Caco-2 (cell line): ENCODE data around the gene SLK. TPM values are rescaled to one million over a fixed set of nuclear protein-coding genes. Genes with fewer than 3 reads are reported as not detected.

Experiments used
- BruUV-seq: library from RNA; stranded (reverse); fragments of 400-500 nt; replicated peaks from 2 replicates; lab custom pipeline; 2021; lab: Mats Ljungman, UMichigan
- CTCF ChIA-PET: fragments of 300-600 bp; sonication (Branson Sonifier 250); formaldehyde crosslinking; loops from one replicate; lab custom pipeline; 2022; ENCODE audit warnings: antibody characterized with exemption; lab: Charles Lee
- POLR2A ChIA-PET: fragments of 300-600 bp; sonication (Branson Sonifier 250); formaldehyde crosslinking; loops from one replicate; lab custom pipeline; 2022; ENCODE audit warnings: antibody characterized with exemption; lab: Charles Lee
- DNase-seq, 2 experiments: peaks; one replicate each; pipeline versions ENCODE4 v3.0.0 to v3.0.0-alpha.2; 2020 to 2022
- H3K27me3 ChIP-seq: replicated peaks from 2 replicates; pipeline ENCODE4 v1.6.0; 2011; ENCODE audit warnings: low read length; ENCODE audit not compliant: control insufficient read depth, insufficient read depth
- H3K36me3 ChIP-seq: 2 replicates; pipeline ENCODE4 v1.5.1; 2011; ENCODE audit warnings: low read length; ENCODE audit not compliant: control insufficient read depth, insufficient read depth
- H3K4me1 ChIP-seq: fragments of 250-450 bp; sonication (Bioruptor Pico); 2 replicates; pipeline ENCODE4 v1.5.1; 2020; ENCODE audit warnings: mild to moderate bottlenecking
- H3K4me3 ChIP-seq: 2 replicates; pipeline ENCODE4 v1.5.1; 2011; ENCODE audit warnings: low read depth, mild to moderate bottlenecking, control low read depth, low read length
- H3K9me3 ChIP-seq: fragments of 250-450 bp; sonication (Bioruptor Pico); 2 replicates; pipeline ENCODE4 v1.5.1; 2020; ENCODE audit warnings: mild to moderate bottlenecking, moderate library complexity
- H3K27ac Mint-ChIP-seq: one replicate; pipeline ENCODE4 v1.8.0; 2022; ENCODE audit warnings: mixed read lengths; ENCODE audit not compliant: unreplicated experiment
- H3K27me3 Mint-ChIP-seq: one replicate; pipeline ENCODE4 v1.8.0; 2022; ENCODE audit warnings: mixed read lengths; ENCODE audit not compliant: insufficient read depth, unreplicated experiment
- H3K36me3 Mint-ChIP-seq: one replicate; pipeline ENCODE4 v1.8.0; 2022; ENCODE audit warnings: mild to moderate bottlenecking, mixed read lengths; ENCODE audit not compliant: insufficient read depth, unreplicated experiment
- H3K4me1 Mint-ChIP-seq: one replicate; pipeline ENCODE4 v1.8.0; 2022; ENCODE audit warnings: low read depth, mixed read lengths; ENCODE audit not compliant: unreplicated experiment
- H3K4me3 Mint-ChIP-seq: one replicate; pipeline ENCODE4 v1.8.0; 2022; ENCODE audit warnings: mild to moderate bottlenecking, moderate library complexity, mixed read lengths; ENCODE audit not compliant: unreplicated experiment
- H3K9me3 Mint-ChIP-seq: one replicate; pipeline ENCODE4 v1.8.0; 2022; ENCODE audit warnings: mixed read lengths; ENCODE audit not compliant: unreplicated experiment
- intact Hi-C: fragments of 100-400 bp; cut with micrococcal nuclease; formaldehyde crosslinking; loops from one replicate; pipeline ENCODE4 v1.10.0; 2022; ENCODE audit not compliant: unreplicated experiment
- total RNA-seq: library from RNA; stranded (reverse); gene quantifications from 2 replicates; pipeline ENCODE4 v1.2.3, GENCODE V29; 2022
- TF ChIP-seq, protein P1 (sequence below), 2 experiments: fragments of 200-600 bp in 1 of 2; IDR thresholded peaks; 1 replicate in 1 of 2; 2 replicates in 1 of 2; pipeline versions ENCODE4 v1.5.1 to v1.8.0; 2011 to 2022; ENCODE audit warnings: antibody characterized with exemption in 1 of 2, control low read depth in 1 of 2, inconsistent platforms in 1 of 2, low read depth in 1 of 2, low read length in 1 of 2, mild to moderate bottlenecking in 1 of 2, moderate library complexity in 1 of 2; ENCODE audit not compliant: insufficient read depth in 1 of 2, severe bottlenecking in 1 of 2, unreplicated experiment in 1 of 2

Gene SLK
- total RNA-seq, 1 experiment from 2014 or later = 39.5 TPM

DNA sequence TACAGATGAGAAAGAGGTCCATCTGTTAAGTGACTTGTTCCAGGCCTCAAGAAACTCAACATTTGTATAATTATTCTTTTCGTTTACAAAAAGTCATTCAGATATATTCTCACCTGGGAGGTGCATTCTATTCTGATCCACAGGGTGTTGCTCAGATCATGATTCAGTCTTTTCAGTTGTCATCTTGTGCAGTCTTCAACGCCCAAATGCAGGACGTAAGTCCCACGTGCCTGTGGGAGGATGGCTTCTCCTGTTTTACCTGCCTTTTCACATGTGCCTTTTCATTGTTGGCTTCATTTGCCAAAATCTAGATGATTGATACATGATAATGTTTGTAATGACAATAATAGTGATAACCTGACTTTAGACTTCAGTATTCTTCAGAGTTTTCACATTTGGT lies 46.5 kb downstream of the SLK start:
- H3K4me3 Mint-ChIP-seq = no peak overlapping the region
- Histone ChIP-seq H3K4me3 (no peak overlapping the region), H3K27me3 (no peaks in the 10 kb centered on the region), H3K9me3 (no peaks in the 10 kb centered on the region), H3K4me1 (no peaks in the 10 kb centered on the region), H3K36me3 (no peaks in the 10 kb centered on the region; the same call in 1 of the 2 replicates)
- no peaks in the 10 kb centered on the region for H3K27me3 Mint-ChIP-seq
- DNase-seq = no peak
- POLR2A ChIA-PET = no interaction called here
- H3K4me1 Mint-ChIP-seq = no peaks in the 10 kb centered on the region
- no peaks in the 10 kb centered on the region for H3K9me3 Mint-ChIP-seq
- intact Hi-C loops = loop anchor here (5.0 kb wide), 1 partner anchor 126 kb away; no protein-coding TSS in a partner anchor
- BruUV-seq = no TSS peak
- TF ChIP-seq, protein P1, sequence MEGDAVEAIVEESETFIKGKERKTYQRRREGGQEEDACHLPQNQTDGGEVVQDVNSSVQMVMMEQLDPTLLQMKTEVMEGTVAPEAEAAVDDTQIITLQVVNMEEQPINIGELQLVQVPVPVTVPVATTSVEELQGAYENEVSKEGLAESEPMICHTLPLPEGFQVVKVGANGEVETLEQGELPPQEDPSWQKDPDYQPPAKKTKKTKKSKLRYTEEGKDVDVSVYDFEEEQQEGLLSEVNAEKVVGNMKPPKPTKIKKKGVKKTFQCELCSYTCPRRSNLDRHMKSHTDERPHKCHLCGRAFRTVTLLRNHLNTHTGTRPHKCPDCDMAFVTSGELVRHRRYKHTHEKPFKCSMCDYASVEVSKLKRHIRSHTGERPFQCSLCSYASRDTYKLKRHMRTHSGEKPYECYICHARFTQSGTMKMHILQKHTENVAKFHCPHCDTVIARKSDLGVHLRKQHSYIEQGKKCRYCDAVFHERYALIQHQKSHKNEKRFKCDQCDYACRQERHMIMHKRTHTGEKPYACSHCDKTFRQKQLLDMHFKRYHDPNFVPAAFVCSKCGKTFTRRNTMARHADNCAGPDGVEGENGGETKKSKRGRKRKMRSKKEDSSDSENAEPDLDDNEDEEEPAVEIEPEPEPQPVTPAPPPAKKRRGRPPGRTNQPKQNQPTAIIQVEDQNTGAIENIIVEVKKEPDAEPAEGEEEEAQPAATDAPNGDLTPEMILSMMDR (IDR thresholded peaks at IDR 0.05; ENCODE audit: insufficient read depth in 1 of 2, low read depth in 1 of 2, low read length in 1 of 2, severe bottlenecking in 1 of 2, unreplicated experiment in 1 of 2) = no peak
- CTCF ChIA-PET = no interaction called here
- H3K36me3 Mint-ChIP-seq = peaks cover 7% of the 10 kb centered on the region
- no peak overlapping the region for H3K27ac Mint-ChIP-seq

DNA sequence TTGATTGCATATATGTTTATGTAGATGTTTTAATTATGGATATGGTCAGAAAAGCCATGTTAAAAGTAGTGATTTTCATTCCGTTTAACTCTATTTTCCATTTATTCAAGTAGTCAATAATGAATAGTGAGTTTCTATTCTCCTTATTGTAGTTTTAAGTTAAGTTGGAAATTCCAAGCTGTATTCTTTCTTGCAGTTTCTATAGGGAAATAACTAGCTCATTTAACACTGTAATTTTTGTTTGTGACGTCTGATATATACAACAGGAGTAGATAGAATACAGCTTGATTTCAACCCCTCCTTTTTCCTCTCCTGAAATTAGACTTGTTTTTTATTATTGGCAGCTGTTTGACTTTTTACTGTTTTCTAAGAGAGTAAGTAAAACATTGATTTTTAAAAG lies 47.2 kb downstream of the SLK start:
- no peak overlapping the region for H3K4me3 Mint-ChIP-seq
- no peak overlapping the region for H3K4me3 ChIP-seq
- intact Hi-C loops = loop anchor here (5.0 kb wide), 1 partner anchor 127 kb away; no protein-coding TSS in a partner anchor
- no peak overlapping the region for H3K27ac Mint-ChIP-seq
- TF ChIP-seq, protein P1 (IDR thresholded peaks at IDR 0.05; ENCODE audit: insufficient read depth in 1 of 2, low read depth in 1 of 2, low read length in 1 of 2, severe bottlenecking in 1 of 2, unreplicated experiment in 1 of 2) = no peak
- H3K9me3 Mint-ChIP-seq = no peaks in the 10 kb centered on the region
- no peaks in the 10 kb centered on the region; the same call in 1 of the 2 replicates for H3K36me3 ChIP-seq
- CTCF ChIA-PET = no interaction called here
- H3K27me3 ChIP-seq = no peaks in the 10 kb centered on the region
- no peaks in the 10 kb centered on the region for H3K27me3 Mint-ChIP-seq
- no peaks in the 10 kb centered on the region for H3K9me3 ChIP-seq
- no peaks in the 10 kb centered on the region for H3K4me1 Mint-ChIP-seq
- no TSS peak for BruUV-seq
- DNase-seq = no peak
- no peaks in the 10 kb centered on the region for H3K4me1 ChIP-seq
- H3K36me3 Mint-ChIP-seq = peaks cover 10% of the 10 kb centered on the region
- POLR2A ChIA-PET = interaction anchor here (0.6 kb wide), 1 partner anchor 30 kb away, joined by 3 read pairs; no protein-coding TSS in a partner anchor

DNA sequence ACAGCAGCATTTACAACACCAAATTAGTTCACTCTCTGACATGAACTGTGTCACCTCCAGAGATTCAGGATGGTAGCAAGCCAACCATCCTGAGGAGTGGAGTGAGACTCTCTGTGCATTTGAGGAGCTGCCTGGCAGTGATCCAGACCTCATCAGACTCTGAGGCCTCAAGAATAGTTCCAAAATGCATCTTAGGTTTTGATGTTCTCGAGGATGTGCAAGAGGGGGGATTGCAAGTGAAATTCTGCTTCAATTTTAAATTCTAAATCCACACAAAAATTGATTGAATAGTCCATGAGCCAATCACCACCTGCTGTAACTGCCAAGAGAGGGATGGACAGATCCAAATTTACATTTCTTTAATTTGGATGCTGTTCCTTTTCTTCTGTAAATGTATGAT lies 49.7 kb downstream of the SLK start:
- Mint-ChIP-seq H3K9me3 (no peaks in the 10 kb centered on the region), H3K27ac (no peak overlapping the region), H3K36me3 (peaks cover 12% of the 10 kb centered on the region), H3K27me3 (no peaks in the 10 kb centered on the region), H3K4me3 (no peak overlapping the region), H3K4me1 (no peaks in the 10 kb centered on the region)
- TF ChIP-seq, protein P1 (IDR thresholded peaks at IDR 0.05; ENCODE audit: insufficient read depth in 1 of 2, low read depth in 1 of 2, low read length in 1 of 2, severe bottlenecking in 1 of 2, unreplicated experiment in 1 of 2) = no peak
- CTCF ChIA-PET = no interaction called here
- Histone ChIP-seq H3K36me3 (no peaks in the 10 kb centered on the region; the same call in 1 of the 2 replicates), H3K4me3 (no peak overlapping the region), H3K4me1 (no peaks in the 10 kb centered on the region), H3K27me3 (no peaks in the 10 kb centered on the region), H3K9me3 (no peaks in the 10 kb centered on the region)
- intact Hi-C loops = no loop called here
- DNase-seq = no peak
- POLR2A ChIA-PET = no interaction called here
- BruUV-seq = no TSS peak
